H1 (cell line): ENCODE results near the gene TIMM8B.

Experiments
- HDAC6 ChIP-seq: IDR thresholded peaks from one replicate; pipeline ENCODE4 v1.7.1; 2012; ENCODE audit warnings: low read depth, mild to moderate bottlenecking, inconsistent platforms, low read length, moderate library complexity
- POLR2A ChIP-seq, 2 experiments: IDR thresholded peaks; 1 replicate in 1 of 2; 2 replicates in 1 of 2; pipeline ENCODE4 v1.6.1; 2011; ENCODE audit warnings: low read depth in 2 of 2, low read length in 2 of 2, mild to moderate bottlenecking in 2 of 2; ENCODE audit errors: control extremely low read depth in 1 of 2
- SIX5 ChIP-seq: IDR thresholded peaks from 2 replicates; pipeline ENCODE4 v1.6.1; 2011; ENCODE audit warnings: mild to moderate bottlenecking, low read depth, low read length
- YY1 ChIP-seq: IDR thresholded peaks from 2 replicates; pipeline ENCODE4 v1.6.1; 2011; ENCODE audit warnings: low read depth, mild to moderate bottlenecking, low read length

DNA sequence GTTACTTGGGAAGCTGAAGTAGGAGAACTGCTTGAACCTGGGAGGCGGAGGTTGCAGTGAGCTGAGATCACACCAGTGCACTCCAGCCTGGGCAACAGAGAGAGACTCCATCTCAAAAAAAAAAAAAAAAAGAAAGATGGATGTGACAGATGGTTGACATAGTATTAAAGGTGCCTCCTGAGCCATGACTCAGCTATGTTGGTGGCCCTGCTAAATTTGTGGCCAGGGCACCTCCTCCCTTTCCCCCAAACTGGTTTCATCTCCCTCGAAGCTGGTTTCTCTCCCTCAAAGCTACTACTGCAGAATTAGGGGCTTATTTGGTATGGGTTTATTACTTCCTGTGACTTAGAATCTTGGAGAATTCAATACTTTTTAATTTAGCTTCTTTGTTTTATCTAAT is 31.6 kb upstream of the TIMM8B start:
- TF ChIP-seq POLR2A (IDR thresholded peaks at IDR 0.05; ENCODE audit: control extremely low read depth in 1 of 2, low read depth in 2 of 2, low read length in 2 of 2) (no peak), HDAC6 (no peak), YY1 (no peak), SIX5 (no peak)
